ENCODE results near the gene MAD1L1. TPM values are rescaled to one million over a fixed set of nuclear protein-coding genes. Genes with fewer than 3 reads are reported as not detected.
A peak's percentile ranks its signal among the peaks of the same experiment; 100 is the strongest.

The MAD1L1 gene
- total and polyA plus RNA-seq, 5 donors from 2014 or later, result 225 to 380 (median 300) TPM

DNA sequence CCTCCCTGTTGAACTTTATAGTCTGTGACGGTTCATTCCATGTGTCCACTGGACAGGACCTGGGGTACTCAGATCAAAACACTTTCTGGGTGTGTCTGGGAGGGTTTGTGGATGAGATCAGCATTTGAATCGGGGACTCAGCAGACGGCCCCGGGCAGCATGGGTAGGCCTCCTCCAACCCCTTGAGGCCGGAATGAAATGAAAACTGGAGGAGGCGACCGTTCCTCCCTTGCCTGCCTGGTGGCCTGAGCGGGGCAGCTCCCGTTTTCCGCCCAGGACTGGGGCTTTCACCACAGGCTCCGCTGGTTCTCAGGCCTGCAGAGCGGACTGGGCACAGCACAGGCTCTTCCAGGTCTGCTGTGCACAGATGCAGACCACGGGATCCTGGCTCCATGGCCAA is 247.7 kb downstream of the MAD1L1 start:
- DNase-seq (no peak), ATAC-seq (ENCODE audit: low read depth in 2 of 2) (no peak)
- H3K27ac ChIP-seq (ENCODE audit: insufficient read depth, low read length, poor library complexity, severe bottlenecking), result no peak overlapping the region
- peaks cover 6% of the 10 kb centered on the region for H3K36me3 Mint-ChIP-seq
- H3K36me3 ChIP-seq (ENCODE audit: control insufficient read depth, insufficient read depth, low read length), result no peaks in the 10 kb centered on the region
- H3K9me3 ChIP-seq (ENCODE audit: control insufficient read depth in 2 of 2, low read length in 2 of 2), result no peaks in the 10 kb centered on the region
- H3K4me3 Mint-ChIP-seq, result peak overlapping the region in 2 of 4 donors; percentile 13 to 26
- no peaks in the 10 kb centered on the region for H3K27me3 ChIP-seq (ENCODE audit: control insufficient read depth, insufficient read depth, low read length)
- H3K27ac Mint-ChIP-seq, result peak overlapping the region; percentile 56 to 69 (median 69)
- H3K4me1 Mint-ChIP-seq, result peaks cover 11 to 40% (median 24%) of the 10 kb centered on the region in 4 donors
- peaks cover 27% of the 10 kb centered on the region for H3K4me1 ChIP-seq (ENCODE audit: control insufficient read depth, insufficient read depth, low read length, poor library complexity, severe bottlenecking)
- H3K4me3 ChIP-seq (ENCODE audit: low read depth, low read length), result no peak overlapping the region
- no peaks in the 10 kb centered on the region for H3K9me3 Mint-ChIP-seq
- H3K27me3 Mint-ChIP-seq, result no peaks in the 10 kb centered on the region

DNA sequence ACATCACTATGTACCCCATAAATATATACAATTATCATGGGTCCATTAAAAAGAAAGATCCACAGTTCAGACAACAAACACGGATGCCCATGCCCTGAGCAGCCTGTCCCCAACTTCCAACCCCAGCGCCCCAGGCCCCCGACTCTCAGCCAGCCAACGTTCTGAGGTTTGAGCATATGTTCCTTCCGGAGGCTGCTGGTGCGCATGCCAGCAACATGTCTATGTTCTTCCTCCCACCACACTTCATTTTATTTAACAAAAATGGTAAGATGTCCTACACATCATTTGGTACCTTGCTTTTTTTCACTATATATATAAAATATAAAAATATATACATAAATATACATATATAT is 250.9 kb downstream of the MAD1L1 start:
- no peak for ATAC-seq (ENCODE audit: low read depth in 2 of 2)
- Histone ChIP-seq H3K9me3 (ENCODE audit: control insufficient read depth in 2 of 2, low read length in 2 of 2) (no peaks in the 10 kb centered on the region), H3K27me3 (ENCODE audit: control insufficient read depth, insufficient read depth, low read length) (no peaks in the 10 kb centered on the region), H3K36me3 (ENCODE audit: control insufficient read depth, insufficient read depth, low read length) (no peaks in the 10 kb centered on the region), H3K4me1 (ENCODE audit: control insufficient read depth, insufficient read depth, low read length, poor library complexity, severe bottlenecking) (peaks cover 14% of the 10 kb centered on the region), H3K27ac (ENCODE audit: insufficient read depth, low read length, poor library complexity, severe bottlenecking) (no peak overlapping the region), H3K4me3 (ENCODE audit: low read depth, low read length) (no peak overlapping the region)
- Mint-ChIP-seq H3K4me1 (peaks cover 9 to 28% (median 20%) of the 10 kb centered on the region in 4 donors), H3K9me3 (no peaks in the 10 kb centered on the region), H3K36me3 (peaks cover 6% of the 10 kb centered on the region), H3K27me3 (no peaks in the 10 kb centered on the region), H3K4me3 (no peak overlapping the region), H3K27ac (peak overlapping the region in 1 of 3 donors; percentile 46)
- DNase-seq, result no peak

DNA sequence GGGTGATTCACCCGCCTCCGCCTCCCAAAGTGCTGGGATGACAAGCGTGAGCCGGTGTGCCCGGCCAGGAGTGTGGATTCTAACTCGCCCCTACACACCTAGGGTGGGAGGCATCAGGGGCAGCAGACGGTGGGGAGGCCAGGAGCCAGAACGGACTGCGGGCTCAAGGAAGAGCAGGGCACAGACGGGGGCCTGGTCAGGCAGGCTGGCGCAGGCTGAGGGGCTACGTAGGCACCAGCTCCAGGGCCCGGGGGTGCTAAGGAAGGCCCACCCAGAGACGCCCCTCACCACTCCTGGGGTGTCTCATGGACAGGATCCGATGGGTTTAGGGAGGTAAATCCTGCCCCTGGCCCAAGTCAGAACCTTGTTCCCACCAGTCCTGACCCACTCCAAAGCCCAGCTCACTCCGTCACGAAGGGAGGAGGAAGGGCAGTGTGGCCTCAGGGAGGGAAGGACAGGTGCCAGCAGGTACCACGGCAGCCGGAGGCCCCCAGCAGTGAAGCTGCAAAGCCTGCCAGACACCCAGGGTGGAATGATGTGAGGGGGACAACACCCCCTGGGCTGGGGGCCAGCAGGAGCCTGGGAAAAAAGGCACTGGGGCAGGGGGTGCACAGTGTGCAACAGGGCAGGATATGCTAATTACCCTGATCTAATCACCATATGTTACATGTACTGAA is 251.4 kb downstream of the MAD1L1 start:
- DNase-seq, result no peak
- H3K4me1 ChIP-seq (ENCODE audit: control insufficient read depth, insufficient read depth, low read length, poor library complexity, severe bottlenecking), result peaks cover 8% of the 10 kb centered on the region
- Mint-ChIP-seq H3K27ac (peak overlapping the region in 2 of 3 donors; percentile 51 to 60), H3K9me3 (no peaks in the 10 kb centered on the region), H3K27me3 (no peaks in the 10 kb centered on the region), H3K36me3 (peaks cover 7% of the 10 kb centered on the region), H3K4me3 (no peak overlapping the region), H3K4me1 (peaks cover 5 to 26% (median 17%) of the 10 kb centered on the region in 4 donors)
- no peaks in the 10 kb centered on the region for H3K27me3 ChIP-seq (ENCODE audit: control insufficient read depth, insufficient read depth, low read length)
- no peaks in the 10 kb centered on the region for H3K9me3 ChIP-seq (ENCODE audit: control insufficient read depth in 2 of 2, low read length in 2 of 2)
- H3K4me3 ChIP-seq (ENCODE audit: low read depth, low read length), result no peak overlapping the region
- ATAC-seq (ENCODE audit: low read depth in 2 of 2), result no peak
- H3K36me3 ChIP-seq (ENCODE audit: control insufficient read depth, insufficient read depth, low read length), result no peaks in the 10 kb centered on the region
- no peak overlapping the region for H3K27ac ChIP-seq (ENCODE audit: insufficient read depth, low read length, poor library complexity, severe bottlenecking)

DNA sequence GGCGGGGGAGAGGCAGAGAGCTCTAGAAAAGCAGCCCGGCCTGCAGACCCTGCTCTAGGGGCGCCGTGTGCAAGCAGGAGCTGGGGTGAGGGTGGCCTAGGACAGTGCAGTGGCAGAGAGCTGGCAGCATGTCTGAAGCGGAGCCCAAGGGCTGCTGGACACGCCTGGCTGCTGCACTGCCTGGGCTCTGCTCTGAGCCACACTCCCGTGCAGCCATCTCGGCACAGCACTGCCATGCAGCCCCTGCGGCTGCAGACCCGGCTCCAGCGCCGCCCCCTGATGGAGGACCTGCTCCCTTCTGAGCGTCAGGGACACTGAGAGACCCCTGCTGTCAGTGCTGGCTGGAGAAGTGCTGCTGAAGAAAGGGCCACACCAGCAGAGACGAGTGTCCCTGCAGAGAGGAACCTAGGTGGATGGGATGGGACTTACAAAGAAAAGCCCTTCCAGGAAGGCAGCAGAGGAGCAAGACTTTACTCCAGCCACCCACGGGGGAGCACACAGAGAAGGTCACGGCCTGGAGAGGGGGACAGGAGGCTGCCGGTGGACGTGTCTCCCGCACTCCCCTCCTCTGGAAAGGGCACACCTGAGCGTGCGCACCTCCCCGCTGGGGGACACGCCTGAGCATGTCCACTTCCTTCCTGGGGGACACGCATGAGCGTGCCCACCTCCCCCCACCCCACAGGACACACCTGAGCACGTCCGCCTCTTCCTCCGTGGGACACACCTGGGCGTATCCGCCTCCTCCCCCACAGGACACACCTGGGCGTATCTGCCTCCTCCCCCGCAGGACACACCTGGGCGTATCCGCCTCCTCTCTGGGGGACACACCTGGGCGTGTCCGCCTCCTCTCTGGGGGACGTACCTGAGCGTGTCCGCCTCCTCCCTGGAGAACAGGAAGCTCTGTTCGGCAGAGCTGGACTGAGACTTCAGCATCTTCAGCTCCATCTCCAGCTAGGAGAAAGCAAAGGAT is 252.9 kb downstream of the MAD1L1 start:
- peaks cover 3 to 19% (median 10%) of the 10 kb centered on the region in 4 donors for H3K4me1 Mint-ChIP-seq
- H3K27me3 Mint-ChIP-seq, result no peaks in the 10 kb centered on the region
- ATAC-seq (ENCODE audit: low read depth in 2 of 2) (peak in 1 of 2 donors; percentile 39), DNase-seq (no peak)
- no peak overlapping the region for H3K27ac Mint-ChIP-seq
- H3K36me3 Mint-ChIP-seq, result peaks cover 9% of the 10 kb centered on the region
- no peaks in the 10 kb centered on the region for H3K36me3 ChIP-seq (ENCODE audit: control insufficient read depth, insufficient read depth, low read length)
- H3K27me3 ChIP-seq (ENCODE audit: control insufficient read depth, insufficient read depth, low read length), result no peaks in the 10 kb centered on the region
- H3K4me3 ChIP-seq (ENCODE audit: low read depth, low read length), result no peak overlapping the region
- no peak overlapping the region for H3K4me3 Mint-ChIP-seq
- H3K9me3 ChIP-seq (ENCODE audit: control insufficient read depth in 2 of 2, low read length in 2 of 2), result no peaks in the 10 kb centered on the region
- no peaks in the 10 kb centered on the region for H3K4me1 ChIP-seq (ENCODE audit: control insufficient read depth, insufficient read depth, low read length, poor library complexity, severe bottlenecking)
- H3K9me3 Mint-ChIP-seq, result no peaks in the 10 kb centered on the region
- H3K27ac ChIP-seq (ENCODE audit: insufficient read depth, low read length, poor library complexity, severe bottlenecking), result no peak overlapping the region

DNA sequence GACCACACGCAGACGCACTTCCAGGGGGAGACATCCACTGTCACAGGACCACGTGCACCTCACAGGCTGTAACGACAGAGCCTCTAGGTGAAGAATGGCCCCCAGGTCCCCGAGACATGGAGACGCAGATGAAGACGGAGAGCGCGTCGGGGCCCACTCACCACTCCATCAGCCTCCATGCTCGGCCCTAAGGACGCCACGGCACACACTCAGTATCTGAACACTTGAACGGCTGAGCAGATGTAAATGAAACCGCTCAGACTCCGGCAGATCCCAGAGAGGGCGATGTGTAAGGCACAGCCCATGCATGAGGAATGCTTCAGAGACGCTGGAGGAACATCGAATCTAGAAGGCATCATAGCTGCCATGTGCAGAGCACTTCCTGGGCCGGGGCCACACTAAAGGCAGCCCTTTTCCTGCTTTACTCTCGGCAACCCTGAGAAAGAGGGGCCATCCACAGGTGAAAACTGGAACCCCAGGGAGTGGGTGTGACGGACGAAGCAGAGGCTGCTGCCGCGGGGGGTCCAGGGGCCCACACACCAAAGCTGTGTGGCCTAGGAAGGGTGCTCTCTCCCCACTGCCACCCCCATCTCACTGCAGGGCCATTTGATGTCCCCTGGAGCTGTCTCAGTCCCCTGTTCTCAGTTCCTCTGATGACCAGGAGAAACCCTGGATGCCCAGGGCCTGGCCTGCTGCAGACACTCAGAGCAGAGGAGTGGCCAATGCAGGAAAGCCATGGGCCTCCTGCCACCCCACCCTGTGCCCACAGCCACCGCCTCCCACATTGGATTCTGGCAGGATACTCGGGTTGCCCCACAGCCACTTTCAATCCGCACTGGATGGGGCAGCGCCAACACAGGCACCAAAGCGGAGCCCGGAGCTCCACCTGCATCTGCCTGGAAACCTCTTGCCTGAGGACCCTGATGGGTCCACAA is 253.8 kb downstream of the MAD1L1 start:
- Histone ChIP-seq H3K36me3 (ENCODE audit: control insufficient read depth, insufficient read depth, low read length) (no peaks in the 10 kb centered on the region), H3K9me3 (ENCODE audit: control insufficient read depth in 2 of 2, low read length in 2 of 2) (no peaks in the 10 kb centered on the region), H3K4me1 (ENCODE audit: control insufficient read depth, insufficient read depth, low read length, poor library complexity, severe bottlenecking) (no peaks in the 10 kb centered on the region), H3K27ac (ENCODE audit: insufficient read depth, low read length, poor library complexity, severe bottlenecking) (no peak overlapping the region), H3K27me3 (ENCODE audit: control insufficient read depth, insufficient read depth, low read length) (no peaks in the 10 kb centered on the region), H3K4me3 (ENCODE audit: low read depth, low read length) (no peak overlapping the region)
- Mint-ChIP-seq H3K27ac (peak overlapping the region in 2 of 3 donors; percentile 71 to 73), H3K27me3 (no peaks in the 10 kb centered on the region), H3K36me3 (peaks cover 13% of the 10 kb centered on the region), H3K9me3 (no peaks in the 10 kb centered on the region), H3K4me1 (peaks cover 6 to 24% (median 10%) of the 10 kb centered on the region in 4 donors), H3K4me3 (no peak overlapping the region)
- ATAC-seq (ENCODE audit: low read depth in 2 of 2) (no peak), DNase-seq (no peak)

DNA sequence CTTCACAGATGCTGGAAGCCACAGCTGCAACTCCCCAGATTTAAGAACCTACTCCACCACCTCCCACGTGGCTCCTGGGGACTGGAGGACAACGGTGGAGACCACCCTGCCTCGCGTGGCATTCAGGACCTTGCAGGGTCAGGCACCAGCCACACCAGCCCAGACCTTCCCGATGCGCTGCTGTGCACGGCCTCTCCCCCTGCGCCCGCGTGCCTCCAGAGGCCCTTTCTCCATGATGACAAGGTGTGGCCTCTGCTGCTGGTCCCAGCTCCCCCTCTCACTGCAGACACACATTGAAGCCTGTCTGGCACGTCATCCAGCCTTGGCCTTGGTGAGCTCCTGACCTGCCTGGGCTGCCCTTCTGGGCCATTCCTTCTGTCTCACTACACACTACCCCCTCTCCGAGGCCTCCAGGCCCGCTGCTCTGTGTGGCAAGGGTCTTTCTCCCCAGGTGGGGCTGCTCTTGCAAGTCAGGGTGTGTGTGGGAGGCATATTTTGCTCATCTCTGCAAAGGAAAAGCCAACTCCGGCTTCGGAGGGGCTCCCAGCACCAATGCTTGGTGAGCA is 254.8 kb downstream of the MAD1L1 start:
- Histone ChIP-seq H3K27ac (ENCODE audit: insufficient read depth, low read length, poor library complexity, severe bottlenecking) (no peak overlapping the region), H3K36me3 (ENCODE audit: control insufficient read depth, insufficient read depth, low read length) (no peaks in the 10 kb centered on the region), H3K9me3 (ENCODE audit: control insufficient read depth in 2 of 2, low read length in 2 of 2) (no peaks in the 10 kb centered on the region), H3K4me1 (ENCODE audit: control insufficient read depth, insufficient read depth, low read length, poor library complexity, severe bottlenecking) (no peaks in the 10 kb centered on the region), H3K27me3 (ENCODE audit: control insufficient read depth, insufficient read depth, low read length) (no peaks in the 10 kb centered on the region), H3K4me3 (ENCODE audit: low read depth, low read length) (no peak overlapping the region)
- Mint-ChIP-seq H3K36me3 (peaks cover 13% of the 10 kb centered on the region), H3K4me1 (peaks cover 6 to 26% (median 7%) of the 10 kb centered on the region in 4 donors), H3K4me3 (no peak overlapping the region), H3K9me3 (no peaks in the 10 kb centered on the region), H3K27me3 (no peaks in the 10 kb centered on the region), H3K27ac (peak overlapping the region in 1 of 3 donors; percentile 73)
- ATAC-seq (ENCODE audit: low read depth in 2 of 2) (no peak), DNase-seq (no peak)
